Activated CD4-positive, alpha-beta T cell treated with anti-CD3 and anti-CD28 coated beads, Interleukin-2, amount 50 U/mL, for 16 hours (primary cell): Measurements from ENCODE around the gene FRY.

Experiments
- DNase-seq: peaks from one replicate; pipeline ENCODE4 v3.0.0-alpha.2; 2020

The FRY gene

DNA sequence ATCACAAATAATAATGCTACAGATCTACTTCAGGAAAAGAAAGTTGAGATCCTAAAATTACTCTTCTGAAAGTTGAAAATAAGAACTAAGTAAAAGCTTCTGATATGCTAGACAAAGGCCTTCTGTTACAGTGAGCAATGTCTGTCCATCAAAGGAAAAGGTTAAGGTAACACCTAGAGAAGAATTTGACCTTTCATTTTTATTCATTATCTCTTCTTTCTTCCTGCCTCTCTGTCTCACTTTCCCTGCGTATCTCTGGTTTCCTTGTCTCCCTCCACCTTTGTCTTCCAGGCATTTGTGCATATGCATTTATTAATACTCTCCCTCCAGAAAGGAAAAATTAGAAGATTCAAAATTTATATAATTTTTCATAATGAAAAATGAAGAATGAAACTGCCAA lies 234.6 kb downstream of the FRY start:
- no peak for DNase-seq

GRCh38 chr13:32267836-32268439 lies 236.4 kb downstream of the FRY start:
- DNase-seq, result peak; percentile 16

DNA sequence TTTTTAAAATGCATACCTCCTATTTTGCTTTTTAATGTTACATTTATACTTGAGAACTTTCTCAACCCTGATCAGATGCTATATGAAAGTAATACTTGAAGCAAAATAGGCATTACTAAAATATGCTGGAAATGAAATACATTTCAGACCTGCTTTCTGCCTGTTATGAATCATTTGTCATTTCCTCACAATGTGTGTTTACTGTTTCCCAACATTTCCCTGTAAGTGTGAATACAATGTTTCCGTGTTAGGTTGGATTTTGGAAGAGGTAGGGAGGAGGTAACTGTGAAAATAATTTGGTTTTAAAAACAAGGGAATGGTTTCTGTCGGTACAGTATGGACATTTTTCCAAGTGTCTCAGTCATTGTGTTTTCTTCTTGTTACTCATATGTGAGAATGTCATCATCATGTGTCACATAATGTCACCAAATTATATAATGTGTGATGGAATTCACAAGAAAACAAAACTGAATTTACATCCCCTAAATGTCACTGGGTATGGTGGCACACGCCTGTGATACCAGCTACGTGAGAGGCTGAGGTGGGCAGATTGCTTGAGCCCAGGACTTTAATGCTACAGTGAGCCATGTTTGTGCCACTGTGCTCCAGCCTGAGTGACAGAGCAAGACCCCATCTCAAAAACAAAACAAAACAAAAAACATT lies 240.6 kb downstream of the FRY start:
- no peak for DNase-seq

GRCh38 chr13:32277839-32278238 lies 246.3 kb downstream of the FRY start:
- no peak for DNase-seq

DNA sequence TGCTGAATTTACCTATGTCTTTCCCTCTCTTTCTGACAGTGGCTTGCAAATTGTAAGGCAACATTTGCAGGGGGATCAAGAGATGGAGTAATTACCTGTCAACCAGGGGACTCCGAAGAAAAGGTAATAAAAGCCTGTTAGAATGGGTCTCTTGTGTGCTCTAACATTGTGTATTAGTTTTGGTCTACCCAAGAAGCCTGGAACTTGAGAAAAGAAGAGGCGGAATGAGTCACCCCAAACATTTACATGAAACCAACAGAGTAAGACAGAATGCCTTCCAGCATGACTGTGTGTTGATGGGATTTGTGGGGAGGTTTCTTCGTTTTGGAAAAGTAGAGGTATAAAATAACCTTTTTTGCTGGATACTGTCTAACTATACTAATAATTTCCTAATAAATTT lies 246.9 kb downstream of the FRY start:
- no peak for DNase-seq

DNA sequence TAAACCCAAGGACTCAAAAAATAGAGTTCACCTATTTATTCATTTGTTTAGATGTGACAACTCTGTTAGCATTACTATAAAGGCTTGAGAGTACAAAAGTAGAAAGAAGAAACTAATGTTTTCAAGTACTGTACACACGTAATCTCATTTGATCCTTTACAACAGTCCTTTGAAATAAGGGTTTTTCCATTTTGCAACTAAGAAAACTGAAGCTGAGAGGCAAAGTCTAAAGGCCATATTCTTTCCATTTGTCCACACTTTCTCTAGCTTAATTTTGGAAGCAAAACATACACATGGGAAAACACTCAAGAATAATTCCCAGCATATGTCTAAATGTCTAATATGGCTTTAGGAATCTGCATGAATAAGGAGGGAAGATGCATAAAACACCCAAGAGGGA lies 249.5 kb downstream of the FRY start:
- no peak for DNase-seq

DNA sequence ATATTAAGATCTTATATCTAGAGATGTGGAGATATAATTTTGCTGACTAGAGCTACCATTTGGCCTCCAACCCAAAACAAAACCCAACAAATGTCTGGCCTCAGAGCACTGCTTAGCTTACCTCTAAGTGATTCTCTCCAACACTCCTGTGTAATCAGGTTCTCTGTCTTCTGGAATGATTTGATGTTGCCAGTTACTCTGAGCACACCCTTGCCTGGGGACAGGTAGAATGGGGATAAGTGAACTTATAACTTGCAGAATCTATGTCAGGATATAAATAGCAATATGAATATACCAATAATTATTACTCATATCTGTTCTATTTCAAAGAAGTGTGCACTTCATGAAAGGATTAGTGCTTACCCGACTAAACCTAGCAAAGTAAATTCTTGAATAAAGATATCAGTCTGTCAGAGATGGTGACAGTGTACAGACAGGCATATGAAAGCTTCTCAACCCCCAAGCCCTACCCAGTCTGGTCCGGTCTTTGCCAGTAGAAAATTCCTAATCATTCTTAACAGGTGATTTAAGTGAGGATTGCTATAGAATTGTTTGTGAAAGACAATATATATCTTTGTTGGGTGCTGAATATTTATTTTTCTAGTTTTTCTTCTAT lies 250.6 kb downstream of the FRY start:
- DNase-seq, result no peak

DNA sequence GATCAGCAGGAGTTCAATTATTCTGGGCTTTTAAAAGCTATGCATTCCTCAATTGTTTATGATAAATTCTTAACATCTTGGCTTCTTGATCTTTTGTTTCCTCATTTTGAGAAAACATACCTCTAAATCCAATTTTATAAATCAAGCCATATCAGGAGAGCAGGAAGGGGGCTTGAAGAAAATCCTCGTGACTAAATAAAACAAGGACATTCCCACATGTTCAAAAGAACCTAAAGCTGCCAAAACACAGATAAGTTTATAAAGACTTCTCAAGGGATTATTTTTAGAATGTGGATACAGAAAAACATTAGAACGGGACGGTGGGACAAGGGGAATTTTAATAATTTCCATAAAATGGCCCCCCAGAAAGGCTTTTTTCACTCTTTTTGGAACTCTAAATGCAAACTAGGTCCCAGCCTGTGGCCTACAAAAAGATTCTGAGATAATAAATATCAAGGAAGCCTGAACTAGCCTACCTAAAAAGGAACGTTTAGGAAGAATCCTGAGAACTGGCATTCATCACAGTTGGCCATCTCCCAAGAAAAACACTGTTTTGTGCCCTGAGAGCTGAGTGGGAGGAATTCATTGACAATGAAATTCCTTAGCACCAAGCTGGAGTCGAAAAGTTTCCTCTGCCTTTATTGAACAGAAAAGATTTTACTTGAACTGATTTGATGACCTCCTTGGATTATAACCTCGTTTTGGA lies 253.5 kb downstream of the FRY start:
- no peak for DNase-seq

DNA sequence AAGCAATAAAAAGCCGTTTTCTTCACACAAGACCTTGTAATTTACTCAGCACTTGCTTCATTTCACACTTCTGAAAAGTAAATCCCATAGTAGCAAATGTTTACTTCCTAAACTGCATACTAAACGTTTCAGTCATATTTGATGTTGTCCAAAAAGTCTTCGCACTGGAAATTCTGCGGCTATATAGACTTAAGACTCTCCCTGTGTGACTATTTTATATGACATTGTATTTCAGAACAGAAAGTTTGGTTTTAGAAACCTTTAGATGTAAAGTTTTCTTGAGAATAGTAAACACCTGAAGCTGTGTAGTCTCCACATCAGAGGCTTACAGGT lies 254.0 kb downstream of the FRY start:
- no peak for DNase-seq

DNA sequence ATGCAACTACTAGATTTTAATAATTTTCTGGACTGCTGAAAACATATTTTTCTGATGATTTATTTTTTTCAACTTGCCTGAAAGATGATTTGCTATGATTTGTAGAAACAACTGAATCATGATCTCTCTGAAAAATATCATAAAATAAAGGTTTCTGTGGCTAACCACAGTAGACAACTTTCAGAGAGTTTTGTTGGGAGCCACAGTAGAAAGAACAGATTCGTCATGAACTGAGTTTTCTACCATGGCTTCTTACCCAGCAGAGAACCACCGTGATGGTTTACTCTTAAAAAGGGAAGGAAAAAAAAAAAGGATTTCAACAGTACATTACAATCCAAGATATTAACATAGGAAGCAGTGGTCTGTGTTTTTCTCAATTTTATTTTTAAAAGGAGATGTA lies 265.6 kb downstream of the FRY start:
- peak; percentile 12 for DNase-seq

DNA sequence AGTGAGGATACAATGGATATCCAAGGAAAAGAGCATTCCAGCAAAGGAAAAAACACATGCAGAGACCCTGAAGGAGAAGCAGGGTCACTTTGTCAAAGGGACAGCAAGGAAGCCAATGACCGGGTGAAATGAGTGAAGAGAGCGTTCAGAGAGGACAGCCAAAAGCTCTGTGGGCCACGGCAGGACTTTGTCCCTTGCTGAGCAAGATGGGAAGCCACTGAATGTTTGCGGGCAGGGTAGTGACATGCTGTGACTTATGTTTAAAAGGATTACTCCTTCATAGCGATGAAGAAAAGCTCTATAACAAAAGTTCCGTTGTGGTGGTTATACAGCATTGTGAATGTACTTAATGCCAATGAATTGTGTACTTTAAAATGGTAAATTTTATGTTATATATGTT lies 267.1 kb downstream of the FRY start:
- no peak for DNase-seq

DNA sequence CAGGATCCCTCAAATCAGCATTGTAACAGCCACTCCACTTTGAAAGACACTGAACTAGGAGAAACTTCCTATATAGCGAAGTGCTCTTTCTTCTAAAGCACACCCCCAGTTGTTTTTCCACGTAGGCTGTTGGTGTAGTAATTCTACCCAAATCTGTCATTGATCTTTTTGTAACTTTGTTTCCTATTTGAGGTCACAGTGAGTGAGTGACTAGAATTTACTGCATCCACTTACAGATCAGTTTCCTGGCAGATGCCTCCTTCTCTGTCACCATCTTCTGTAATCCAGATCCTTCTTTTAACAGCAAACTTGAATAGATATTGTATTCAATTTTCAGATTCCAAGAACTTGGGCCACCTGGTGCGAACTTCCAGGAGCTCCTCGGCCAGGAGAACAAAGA lies 268.3 kb downstream of the FRY start:
- DNase-seq, result no peak

DNA sequence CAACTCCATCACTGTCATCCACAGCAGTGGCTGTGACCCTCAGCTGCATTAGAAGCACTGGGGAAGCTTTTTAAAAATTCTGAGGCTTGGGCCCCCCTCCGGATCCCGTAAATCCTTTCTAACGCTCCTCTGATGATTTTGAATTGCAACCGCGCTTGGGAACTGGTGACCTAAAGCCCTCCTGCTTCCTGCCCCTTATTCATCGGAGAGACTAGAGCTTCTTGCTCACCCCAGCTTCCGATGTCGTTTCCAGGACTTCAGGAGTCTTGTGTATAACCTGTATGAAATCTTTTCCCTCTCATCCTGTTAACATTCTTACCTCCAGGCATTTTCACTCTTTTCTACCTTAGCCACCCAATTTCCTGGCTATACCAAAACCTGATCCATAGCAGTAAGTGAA lies 268.8 kb downstream of the FRY start:
- no peak for DNase-seq

DNA sequence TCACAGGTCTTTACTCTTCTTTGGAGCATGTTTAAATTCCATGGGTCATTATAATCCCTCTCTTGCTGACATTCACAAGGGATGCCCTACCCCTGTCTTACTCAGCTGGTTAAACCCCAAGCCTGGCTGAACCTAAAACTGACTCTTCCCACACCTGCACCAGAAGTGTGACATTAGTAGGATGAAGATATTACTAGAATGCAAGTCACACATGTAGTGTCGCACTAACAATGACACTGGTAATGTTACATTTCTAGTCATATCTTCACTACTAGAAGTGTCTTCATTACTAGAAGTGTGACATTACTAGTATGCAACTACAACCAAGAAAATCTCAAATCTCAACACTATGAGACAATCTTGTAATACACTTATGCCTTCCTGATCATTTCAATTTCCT lies 269.3 kb downstream of the FRY start:
- DNase-seq, result no peak

- DNase-seq, result no peak
Observed at GRCh38 chr13:32302461-32302860, 270.9 kb downstream of the FRY start.

DNA sequence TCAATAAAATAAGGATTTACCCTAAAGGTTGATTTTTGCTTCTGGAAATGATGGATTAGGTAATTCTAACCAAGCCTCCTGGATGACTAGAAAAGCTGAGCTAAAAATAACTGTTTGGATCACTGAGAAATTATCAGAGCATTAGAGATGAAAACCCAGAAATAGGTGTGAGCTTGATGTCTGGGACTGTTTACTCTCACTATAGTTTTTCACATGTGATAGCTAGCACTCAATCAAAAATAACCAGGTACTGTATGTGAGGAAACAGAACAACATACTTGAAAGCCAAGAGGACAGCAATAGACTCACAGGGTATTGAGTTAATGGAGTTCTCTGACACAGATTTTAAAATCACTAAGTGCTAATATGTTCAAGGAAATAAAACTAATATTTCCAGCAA lies 274.1 kb downstream of the FRY start:
- DNase-seq, result no peak

- no peak for DNase-seq
Observed at GRCh38 chr13:32309312-32310133, 277.9 kb downstream of the FRY start.

DNA sequence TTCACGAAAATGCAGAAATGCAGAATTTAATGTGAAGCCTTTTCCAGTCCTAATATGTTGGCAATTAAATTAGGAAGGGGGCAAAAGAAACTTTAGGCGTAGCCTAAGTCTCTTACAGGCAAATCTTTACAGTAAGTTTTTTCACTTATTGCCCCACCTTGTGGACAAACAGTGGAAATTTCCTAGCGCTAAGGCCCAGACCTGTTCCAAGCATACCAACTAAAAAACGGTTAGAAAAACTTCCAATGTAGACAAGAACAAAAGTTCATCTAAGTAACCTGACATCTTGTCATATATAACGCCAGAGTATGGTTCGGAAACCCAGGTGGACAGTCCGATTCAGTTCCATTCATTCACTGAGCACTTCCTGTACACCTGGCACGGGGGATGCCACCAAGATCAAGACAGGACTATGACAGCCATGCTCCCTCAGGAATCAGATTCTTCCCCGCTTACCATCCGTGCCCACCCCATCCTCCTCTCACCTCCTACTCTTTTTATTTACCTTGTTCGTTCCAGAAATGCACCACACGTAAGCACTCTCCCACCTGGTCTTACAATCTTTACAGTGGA lies 278.6 kb downstream of the FRY start:
- peak; percentile 63 for DNase-seq

DNA sequence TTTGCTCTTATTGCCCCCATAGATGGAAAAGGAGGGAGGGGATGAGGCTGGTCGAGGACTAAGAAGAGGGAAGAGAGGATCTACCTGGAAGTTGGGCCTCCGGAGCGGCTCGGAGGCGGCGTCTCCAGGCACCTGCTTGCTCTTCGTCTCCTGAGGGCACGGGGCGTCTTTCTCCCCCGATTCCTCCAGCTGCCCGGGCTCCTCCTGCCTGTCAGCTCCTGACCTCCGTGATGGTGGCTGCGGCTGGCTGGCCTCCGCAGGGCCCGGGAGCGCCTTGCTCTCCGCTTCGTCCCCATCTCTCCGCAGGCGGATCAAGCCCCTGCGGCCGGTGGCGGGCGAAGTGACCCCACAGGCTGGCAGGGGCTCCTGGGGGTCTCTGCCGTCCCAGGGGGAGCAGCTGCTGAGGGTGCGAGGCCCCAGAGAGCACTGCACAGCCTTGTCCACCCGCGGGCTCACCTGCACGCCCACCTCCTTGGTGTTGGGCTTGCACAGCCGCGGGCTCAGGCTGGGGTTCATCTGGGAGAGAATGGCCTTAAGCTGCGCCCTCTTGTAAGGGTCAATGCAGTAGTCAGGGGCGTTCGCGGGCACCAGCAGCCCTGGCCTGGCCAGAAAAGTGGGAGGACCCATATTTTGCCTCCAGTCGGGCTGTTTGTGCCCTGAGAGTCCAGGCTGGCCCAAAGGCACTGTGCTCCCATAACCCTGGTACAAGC lies 279.8 kb downstream of the FRY start:
- DNase-seq, result no peak

DNA sequence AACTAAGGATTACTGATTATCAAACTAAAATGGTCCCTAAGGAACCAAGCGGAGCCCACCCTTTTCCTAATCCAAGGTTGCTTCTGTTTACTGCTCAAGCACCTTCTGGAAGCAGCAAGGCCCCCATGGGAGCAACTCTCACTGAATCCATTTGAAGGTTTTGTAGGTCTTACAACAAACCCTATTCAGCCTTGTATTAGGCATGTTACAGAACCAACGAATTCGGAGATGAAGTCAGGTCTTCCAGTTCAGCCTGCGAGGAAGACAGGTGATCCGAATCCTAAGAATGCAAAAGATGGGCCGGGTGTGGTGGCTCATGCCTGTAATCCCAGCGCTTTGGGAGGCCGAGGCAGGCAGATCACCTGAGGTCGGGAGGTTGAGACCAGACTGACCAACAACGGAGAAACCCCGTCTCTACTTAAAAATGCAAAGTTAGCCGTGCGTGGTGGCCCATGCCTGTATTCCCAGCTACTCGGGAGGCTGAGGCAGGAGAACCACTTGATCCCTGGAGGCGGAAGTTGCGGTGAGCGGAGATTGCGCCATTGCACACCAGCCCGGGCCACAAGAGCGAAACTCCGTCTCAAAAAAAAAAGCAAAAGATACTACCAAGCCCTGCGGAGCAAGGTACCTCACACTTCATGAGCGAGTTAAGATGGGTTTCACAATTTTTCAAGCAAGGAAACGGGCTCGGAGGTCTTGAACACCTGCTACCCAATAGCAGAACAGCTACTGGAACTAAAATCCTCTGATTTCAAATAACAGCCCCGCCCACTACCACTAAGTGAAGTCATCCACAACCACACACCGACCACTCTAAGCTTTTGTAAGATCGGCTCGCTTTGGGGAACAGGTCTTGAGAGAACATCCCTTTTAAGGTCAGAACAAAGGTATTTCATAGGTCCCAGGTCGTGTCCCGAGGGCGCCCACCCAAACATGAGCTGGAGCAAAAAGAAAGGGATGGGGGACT lies 283.0 kb downstream of the FRY start:
- DNase-seq, result peak; percentile 73
